GM19351 (cell line): Measurements from ENCODE around the gene FBRSL1.

Source experiments
- ATAC-seq: cut with Tn5 transposase; IDR thresholded peaks from one replicate; pipeline ENCODE4 v1.9.1; 2021; ENCODE audit warnings: mild to moderate bottlenecking, moderate library complexity; ENCODE audit not compliant: unreplicated experiment

The FBRSL1 gene

DNA sequence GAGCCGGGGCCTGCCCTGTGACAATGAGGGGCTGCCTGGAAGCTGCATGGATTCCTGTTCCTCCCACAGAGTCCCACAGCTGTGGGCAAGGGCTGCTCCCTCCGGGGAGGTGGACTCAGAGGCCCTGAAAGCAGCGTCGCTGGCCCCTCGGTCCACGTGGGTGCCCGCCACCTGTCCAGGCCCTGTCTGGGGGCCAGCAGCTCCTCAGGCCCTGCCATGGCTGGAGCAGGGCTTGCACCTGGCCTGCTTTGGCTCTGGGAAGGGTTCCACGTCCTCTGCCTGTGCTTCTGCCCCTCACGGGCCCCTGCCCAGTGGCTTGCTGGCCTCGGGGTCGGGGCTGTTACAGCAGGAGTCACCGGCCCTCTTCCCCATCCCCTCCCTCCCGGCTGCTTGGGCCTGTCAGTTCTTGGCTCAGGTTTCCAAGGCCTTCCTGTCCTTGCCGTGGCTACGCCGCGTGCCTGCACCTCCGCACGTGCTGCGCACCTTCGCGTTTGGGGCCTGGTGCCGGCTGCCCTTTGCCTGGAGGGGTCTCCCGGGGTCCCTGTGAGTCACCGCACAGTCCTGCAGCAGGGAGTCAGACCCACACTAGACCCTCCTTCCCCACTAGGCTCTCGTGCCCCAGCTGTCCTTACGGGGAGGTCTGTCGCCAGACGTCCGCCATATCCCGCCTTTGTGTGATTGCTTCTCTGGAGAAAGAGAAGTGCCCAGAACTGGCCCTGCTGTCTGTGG, 5.8 kb downstream of the FBRSL1 start:
- ATAC-seq: no peak

DNA sequence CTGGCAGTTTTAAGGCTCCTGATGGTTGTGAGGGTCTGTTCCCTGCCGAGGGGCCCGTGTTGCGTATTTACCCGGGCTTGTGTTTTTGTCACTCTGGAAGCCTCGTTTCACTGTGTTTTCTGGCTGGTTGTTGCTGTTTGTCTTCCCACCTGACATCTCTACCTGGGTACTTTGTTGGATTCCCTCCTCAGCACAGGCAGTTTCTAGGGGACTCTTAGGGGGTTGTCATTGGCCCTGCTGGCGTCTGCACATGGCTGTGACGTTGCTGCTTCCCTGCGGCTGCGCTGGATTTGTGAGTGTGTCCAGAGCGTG, 6.4 kb downstream of the FBRSL1 start:
- ATAC-seq: no peak

DNA sequence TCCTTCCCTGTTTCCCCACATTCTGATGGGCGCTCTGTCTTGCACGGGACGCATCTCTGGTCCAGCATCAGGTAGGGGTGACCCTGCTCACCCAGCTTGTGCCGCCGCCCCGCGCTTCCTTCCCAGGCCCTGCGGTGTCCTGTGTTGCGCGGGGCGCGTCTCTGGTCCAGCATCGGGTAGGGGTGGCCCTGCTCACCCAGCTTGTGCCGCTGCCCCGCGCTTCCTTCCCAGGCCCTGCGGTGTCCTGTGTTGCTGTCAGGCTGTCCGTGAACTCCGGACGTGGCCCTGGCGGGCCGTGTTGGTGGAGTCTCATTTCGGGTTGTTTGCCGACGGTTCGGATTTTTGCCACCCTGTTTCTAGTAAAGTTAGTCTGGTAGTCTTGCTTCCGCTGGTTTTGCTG, 6.8 kb downstream of the FBRSL1 start:
- no peak for ATAC-seq

DNA sequence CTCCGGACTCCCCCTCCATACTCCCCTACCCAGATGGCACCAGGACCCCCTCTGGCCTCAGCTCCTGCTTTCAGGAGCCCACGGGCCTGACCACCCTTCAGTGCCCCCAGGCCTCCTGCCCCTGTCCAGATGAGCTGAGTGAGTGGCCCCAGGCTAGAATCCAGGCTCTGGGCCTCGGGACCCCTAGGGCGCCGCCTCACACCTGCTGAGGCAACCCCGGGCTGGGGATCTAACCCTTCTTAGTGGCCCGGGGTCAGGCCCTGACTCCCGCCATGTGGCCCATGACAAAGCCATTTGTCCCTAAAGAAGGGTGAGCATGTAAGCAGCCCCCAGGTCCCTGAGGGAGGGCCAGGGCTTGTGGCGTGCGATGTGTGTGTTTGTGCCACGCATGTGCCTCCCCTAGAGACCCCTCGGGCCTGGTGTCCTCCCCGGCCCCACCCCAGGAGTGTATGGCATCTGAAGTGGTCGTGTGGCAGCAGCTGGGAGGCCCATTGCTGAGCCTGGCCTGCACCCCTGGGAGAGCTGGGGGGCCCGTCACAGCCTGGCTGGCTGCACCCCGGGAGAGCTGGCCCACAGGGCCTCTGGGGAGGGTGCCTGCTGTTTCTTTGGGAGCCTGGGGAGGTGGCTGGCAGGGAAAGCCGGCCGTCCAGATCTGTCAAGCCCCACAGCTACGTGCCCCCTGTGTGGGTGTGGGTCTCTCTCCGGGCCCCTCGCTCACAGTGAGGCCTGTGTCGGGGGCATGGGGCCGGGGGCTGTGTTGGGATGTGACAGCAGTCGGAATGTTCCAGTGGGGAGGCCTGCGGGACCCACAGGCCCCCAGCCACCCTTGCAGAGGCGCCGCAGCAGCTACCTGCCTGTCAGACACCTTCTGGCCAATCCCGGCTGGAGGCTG, 7.8 kb downstream of the FBRSL1 start:
- no peak for ATAC-seq

DNA sequence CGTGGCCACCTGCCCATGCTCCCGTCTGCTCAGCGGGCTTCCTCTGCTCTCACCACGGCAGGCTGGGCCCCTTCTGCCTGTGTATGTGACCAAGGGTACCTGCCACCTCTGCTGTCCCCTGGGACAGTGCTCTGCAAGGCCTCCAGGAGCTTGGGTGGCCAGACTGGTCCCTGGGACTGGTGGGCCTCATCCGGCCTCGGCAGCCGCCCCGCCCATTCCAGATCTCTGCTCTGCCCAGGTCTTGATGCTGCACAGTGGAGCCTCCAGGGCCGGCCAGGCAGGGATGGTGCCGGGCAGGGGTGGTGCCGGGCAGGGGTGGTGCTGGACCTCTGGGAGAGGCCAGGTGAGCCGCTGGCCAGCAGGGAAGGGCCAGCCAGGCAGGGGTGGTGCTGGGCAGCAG, 9.0 kb downstream of the FBRSL1 start:
- ATAC-seq: no peak

DNA sequence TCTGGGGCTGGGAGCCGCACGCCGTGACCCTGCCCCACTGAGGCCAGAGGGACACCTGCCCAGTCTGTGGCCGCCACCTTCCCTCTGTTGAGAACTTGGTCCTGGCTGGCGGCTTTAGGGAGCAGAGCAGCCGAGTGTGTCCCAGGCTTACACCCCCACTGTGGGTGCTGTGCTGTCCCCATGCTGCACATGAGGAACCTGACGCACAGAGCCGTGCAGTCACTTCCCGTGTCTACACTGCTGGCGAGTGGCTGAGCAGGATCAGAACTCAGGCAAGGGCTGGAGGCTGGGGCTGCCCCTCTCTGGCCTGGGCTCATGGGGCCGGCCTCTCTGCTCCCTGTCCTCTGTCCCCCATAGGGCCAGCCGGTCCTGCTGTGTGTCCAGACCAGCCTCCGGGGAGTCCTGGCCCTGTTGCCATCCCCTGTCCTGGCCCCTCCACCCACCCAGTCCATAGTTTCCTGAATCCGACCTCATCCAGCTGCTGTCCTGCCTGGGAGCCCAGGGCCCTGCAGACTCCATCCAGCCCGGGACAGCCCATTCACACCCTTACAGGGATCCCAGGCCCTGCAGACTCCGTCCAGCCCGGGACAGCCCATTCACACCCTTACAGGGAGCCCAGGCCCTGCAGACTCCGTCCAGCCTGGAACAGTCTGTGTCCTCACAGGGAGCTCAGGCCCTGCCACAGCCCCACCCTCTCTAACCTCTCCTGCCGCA, 10.3 kb downstream of the FBRSL1 start:
- ATAC-seq: no peak

DNA sequence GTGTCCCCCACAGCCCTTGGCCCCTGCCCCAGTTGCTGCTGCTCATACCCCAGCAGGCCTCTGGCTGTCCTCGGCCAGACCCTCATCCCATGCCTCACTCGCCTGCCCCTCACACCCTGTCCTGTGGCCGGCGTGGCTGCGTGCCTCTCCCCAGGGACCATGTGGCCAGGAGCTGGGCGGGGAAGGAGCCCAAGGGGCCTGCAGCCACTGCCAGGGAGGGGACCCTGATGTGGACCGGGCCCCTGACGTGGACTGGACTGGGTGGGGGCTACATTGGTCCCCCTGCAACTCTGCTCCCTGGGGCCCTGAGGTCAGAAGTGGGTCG, 10.9 kb downstream of the FBRSL1 start:
- ATAC-seq: no peak

DNA sequence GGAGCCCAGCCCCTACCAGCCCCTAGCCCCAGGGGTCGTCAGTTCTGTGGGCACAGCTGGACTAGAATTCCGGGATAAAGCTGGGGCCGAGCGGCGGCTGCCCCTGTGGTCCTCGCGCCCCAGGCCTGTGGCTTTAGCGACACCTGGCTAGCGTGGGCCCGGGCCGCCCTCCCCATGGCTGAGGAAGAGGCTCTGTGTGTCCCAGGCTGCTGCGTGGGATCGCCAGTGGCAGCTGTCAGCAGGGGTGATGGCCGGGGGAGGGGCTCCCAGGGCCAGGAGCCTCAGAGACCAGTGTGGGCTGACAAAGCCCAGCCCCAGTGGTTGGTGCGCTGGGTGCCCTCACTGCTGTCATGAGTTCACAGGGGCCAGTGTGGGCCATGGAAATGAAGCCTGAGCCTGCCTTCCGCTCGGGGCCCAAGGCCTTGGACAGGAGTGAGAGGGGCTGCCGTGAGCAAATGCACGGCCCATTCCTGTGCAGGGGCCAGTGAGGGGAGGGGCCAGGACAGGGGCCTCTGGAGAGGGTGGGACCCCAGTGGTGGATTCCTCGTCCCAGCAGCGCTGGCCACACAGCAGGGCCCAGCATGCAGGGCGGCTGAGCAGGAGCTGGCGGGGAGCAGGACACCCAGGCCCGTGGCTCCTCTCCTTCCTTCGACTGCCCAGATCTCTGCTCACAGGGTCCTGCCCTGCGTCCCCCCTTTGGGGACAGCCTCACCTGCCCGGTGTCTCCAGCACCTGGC, 11.4 kb downstream of the FBRSL1 start:
- ATAC-seq: no peak

DNA sequence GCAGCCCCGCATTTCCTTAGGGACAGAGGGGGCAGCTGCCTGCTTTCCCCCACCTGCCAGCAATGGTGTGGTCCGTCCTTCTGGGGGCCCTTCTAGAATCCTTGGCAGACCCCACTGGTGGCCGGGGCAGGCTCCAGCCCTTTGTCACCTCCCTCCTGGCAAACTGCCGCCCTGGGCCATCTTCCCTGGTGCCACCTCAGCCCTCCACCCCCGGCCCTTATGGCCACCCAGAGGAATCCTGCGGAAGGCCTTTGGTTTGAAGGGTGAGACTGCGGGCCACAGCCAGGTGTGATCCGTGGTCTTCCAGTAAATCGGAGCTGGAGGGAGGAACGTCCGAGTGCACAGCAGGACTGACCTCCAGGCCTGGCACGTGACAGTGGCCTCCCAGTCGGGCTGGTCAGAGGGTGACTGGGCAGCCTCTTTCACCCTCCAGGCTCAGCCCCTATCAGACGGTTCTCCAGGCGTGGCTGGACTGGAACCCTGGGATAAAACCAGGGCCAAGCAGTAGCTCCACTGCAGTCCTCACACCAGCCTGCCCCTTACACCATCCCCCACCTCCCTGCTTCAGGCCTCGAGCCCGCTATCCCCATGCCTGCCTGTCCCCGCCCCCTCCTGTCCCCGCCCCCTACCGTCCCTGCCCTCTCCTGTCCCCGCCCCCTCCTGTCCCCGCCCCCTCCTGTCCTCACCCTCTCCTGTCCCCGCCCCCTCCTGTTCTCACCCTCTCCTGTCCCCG, 12.4 kb downstream of the FBRSL1 start:
- ATAC-seq: no peak

DNA sequence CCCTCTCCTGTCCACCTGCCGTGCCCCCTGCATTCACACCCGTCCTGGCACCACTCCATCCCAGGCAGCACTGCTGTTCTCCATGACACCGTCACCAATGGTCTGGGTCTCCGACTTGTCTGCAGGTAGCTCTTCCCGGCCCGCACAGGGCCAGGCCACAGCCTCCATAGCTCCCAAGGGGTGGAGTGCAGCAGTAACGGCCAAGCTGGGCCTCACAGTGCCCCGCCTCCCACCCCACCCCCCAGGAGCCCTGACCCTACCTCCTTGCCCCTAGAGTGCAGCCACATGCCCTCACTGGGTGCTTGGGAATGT, 12.9 kb downstream of the FBRSL1 start:
- ATAC-seq: no peak

DNA sequence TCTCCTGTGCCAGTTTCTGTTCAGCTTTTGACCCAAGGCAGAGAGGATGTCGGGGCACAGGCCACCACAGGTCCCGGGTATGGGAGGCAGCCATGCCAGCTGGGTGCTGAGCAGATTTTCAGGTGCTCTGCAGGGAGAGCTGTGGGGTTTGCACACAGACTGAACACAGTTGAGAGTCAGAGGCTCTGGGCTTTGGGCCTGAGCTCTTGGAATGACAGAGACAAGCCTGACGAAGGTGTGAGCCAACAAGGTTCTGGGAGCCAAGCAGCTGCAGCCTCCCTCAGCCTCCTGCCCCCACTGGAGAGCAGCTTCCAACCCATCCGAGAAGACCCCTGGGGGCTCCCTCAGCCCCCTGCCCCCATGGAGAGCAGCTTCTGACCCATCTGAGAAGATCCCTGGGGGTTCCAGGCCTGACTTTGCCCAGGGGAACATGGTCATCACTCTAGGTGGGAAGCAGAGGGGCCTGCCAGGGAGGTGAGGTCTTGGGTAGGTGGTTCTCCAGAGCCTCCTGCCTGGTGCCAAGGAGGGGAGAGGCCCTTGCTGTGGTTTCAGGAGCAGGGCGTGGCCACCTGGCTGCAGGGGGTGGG, 13.8 kb downstream of the FBRSL1 start:
- no peak for ATAC-seq

DNA sequence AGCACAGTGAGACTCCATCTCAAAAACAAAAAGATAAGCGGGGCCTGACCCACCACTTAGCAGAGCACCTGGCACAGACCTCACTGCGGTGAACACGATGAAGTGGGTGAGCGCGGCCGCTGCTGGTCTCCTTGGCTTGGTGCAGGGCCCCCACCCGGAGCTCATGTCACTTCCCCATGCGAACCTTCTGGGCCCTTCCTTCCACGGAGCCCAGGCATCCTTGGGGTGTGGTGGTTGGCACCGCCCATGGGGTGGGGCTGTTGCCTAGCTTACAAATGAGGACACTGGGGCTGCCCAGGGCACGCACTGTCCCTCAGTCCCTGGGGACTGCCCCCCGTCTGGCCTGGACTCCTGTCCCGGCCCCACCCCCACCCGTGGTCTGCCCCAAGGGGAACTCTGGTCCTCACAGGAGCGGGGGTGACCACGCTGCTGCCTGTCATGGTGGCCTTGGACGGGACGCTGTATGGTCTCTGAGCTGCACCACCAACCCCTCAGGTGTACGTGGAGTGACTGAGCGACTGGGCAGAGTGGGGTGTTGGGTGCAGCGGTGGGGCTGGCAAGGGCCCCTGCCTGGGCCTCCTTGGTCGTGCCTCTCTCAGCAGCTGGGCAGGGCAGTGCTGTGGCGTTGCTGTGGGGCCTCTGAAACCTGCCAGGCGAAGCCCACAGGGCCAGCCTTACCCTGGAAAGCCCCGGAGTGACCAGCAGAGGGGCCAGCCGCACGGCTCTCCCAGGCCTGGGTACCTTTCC, 15.3 kb downstream of the FBRSL1 start:
- ATAC-seq: no peak

DNA sequence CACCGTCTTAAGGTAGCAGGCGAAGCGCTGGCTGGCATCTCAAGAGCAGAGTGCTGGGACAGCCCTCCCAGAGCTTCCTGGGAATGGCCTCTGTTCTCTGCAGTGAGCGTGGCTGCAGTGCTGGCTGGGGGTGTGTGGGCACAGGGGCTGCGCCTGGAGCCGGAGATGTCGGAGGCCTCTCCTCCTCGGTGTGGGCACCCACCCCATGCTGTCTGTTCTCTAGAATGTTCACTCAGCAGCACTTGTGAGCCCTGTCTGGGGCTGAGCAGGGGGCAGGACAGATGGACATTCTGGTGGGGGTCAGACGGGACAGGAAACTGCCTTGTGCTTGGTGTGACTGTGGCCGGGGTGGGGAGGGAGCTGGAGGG, 15.9 kb downstream of the FBRSL1 start:
- ATAC-seq: no peak

DNA sequence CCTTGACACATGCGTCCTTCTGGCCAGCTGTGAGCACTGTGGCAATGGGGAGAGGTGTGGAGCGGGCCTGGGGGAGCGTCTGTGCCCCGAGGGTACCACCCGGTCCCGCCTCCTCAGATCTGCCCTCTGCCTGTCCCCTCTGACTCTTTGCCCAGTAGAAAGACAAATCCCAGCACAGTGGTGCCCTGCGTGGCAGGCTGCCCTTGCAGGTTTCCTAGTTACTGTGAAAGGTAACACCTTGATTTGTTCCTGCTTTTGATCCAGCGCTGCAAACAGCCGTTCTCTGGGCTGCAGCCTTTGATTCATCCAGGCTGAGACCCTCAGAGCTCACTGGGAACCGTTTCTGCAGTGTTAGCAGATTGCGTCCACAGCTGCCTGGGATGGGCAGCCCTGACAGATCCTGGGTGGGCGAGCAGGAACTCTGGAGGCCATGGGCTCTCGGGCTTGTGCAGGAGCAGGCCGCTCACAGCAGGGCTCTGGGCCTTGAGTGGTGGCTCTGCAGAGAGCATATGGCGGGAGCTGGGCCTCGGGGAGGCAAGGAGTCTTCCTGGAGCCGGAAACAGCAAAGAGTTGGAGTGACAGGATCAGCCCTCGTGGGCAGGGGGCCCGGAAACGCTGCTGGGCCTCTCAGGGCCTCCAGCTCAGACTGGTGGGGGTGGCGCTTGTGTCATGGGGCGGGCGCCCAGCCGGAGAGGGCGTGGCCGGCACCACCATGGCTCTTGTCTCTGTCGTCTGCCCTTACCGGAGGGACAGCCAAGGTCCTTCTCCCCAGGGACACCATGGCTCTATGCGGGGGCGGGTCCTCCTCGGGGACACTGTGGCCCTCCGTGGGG, 16.6 kb downstream of the FBRSL1 start:
- ATAC-seq: peak; percentile 47

DNA sequence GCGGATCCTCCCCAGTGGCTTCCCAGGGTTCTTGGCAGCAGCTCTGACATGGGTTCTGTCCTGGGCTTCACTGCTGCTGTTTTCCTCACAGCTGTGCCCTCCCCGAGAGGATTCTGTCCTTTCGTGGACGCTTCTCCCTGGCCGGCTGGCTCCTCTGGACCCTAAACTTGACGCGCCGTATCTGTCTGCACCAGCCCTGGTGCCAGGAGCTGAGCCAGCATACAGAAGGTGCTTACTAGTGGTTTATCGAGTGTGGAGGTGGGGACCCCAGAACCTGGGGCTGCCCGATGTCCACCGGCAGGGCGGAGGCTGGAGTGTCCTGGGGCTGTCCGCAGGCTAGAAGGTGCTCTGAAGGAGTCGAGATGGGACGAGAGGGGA, 17.2 kb downstream of the FBRSL1 start:
- no peak for ATAC-seq

DNA sequence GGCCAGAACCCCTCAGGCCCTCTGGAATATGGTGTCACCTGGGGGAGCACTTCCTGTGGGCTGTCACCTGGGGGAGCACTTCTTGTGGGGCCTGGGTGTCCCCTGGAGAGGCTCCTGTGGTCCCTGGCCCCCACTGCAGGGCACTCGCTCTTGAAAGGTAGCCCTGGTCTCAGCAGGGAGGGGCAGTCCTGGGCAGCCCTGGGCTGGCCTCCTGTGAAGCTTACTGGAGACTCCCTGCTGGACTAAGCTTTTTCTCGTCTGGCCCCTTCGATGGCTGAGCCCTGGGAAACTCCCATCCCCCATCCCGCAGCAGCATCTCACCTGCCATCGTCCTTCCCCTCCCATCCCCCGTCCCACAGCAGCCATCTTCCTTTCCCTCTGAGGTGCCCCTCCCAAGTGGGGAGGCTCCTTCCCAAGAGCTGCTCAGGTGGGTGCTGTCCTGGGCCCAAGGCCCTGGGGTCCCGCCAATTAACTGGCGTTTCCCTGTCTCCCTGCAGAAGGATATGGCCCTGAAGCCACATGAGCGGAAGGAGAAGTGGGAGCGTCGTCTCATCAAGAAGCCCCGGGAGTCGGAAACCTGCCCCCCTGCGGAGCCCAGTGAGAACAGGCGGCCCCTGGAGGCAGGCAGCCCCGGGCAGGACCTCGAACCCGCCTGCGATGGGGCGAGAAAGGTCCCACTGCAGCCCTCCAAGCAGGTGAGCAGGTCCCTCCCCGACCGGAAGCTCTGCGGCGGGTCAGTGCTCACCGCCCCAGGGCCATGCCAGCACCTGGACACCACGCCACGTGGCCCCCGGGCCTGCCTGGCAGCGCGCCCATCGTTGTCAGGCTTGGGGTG, 17.9 kb downstream of the FBRSL1 start:
- ATAC-seq: no peak

DNA sequence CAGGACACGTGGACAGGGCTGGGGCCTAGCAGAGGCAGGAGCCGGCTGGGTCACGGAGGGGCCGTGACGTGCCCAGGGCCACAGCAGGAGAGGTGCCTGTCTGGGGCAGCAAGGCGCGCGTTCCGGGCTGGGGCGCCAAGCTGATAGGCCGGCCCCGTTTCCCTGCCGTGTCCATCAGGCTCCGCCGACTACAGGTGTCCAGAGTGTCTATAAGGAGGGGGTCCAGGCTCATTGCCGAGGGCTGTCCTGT, 18.5 kb downstream of the FBRSL1 start:
- ATAC-seq: no peak
